HG03521 (cell line): ENCODE measurements around the gene HBG2.
A peak's percentile ranks its signal among the peaks of the same experiment; 100 is the strongest.
"Not testable (repeated sequence)": the region's sequence is repeated elsewhere in the genome, so short reads cannot be mapped to it uniquely, and the experiment has no call there.

ENCODE experiments used
- ATAC-seq: cut with Tn5 transposase; IDR thresholded peaks from one replicate; pipeline ENCODE4 v1.9.1; 2021; ENCODE audit warnings: mild to moderate bottlenecking, moderate library complexity; ENCODE audit not compliant: unreplicated experiment

Gene HBG2

DNA sequence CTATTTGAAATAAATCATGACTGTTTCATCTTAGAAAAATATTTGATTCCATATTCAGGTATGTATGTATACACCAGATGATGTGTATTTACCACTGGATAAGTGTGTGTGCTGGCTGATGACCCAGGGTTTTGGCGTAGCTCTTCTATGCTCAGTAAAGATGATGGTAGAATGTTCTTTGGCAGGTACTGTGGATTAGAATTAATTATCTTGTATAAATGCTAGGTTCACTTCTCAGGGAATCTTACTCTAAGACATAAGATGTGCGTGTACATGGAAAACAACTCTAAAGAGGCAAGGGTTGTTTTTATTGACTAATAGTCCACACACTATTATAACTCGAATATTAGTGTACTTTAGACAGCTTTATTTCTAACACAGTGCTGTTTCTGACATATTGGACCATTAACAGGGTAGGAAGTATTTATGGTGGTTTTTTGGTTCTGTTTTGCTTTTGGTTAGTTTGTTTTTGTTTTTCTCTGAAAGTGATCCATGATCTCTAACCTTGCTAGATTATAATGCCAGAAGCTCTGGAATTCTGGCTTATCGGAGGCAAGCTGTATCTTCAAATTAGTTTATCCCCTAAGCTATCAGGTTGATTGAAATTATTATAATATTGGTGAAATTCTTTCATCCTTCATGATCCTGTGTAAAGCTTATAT lies 3.9 kb downstream of the HBG2 start:
- no peak for ATAC-seq

DNA sequence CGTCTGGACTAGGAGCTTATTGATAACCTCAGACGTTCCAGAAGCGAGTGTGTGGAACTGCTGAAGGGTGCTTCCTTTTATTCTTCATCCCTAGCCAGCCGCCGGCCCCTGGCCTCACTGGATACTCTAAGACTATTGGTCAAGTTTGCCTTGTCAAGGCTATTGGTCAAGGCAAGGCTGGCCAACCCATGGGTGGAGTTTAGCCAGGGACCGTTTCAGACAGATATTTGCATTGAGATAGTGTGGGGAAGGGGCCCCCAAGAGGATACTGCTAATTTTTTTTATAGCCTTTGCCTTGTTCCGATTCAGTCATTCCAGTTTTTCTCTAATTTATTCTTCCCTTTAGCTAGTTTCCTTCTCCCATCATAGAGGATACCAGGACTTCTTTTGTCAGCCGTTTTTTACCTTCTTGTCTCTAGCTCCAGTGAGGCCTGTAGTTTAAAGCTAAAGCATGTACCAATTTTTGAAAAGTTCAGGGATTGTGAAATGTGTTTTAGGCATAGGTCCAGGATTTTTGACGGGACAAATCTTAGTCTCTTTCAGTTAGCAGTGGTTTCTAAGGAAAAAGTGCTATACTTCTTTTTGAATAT lies 4.7 kb downstream of the HBG2 start, which contains the start of gene HBG1:
HBG1 (minus strand) TSS at position 51 of the 590 bp plus-strand sequence. CDS start 53 bp downstream, outside the sequence.
- not testable (repeated sequence) for ATAC-seq

DNA sequence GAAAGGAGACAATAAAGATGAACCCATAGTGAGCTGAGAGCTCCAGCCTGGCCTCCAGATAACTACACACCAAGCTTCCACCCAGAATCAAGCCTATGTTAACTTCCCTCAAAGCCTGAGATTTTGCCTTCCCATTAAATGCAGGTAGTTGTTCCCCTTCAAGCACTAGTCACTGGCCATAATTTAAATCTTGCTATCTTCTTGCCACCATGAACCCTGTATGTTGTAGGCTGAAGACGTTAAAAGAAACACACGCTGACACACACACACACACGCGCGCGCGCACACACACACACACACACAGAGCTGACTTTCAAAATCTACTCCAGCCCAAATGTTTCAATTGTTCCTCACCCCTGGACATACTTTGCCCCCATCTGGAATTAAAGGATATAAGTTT lies 6.1 kb downstream of the HBG2 start:
- ATAC-seq, result not testable (repeated sequence)

DNA sequence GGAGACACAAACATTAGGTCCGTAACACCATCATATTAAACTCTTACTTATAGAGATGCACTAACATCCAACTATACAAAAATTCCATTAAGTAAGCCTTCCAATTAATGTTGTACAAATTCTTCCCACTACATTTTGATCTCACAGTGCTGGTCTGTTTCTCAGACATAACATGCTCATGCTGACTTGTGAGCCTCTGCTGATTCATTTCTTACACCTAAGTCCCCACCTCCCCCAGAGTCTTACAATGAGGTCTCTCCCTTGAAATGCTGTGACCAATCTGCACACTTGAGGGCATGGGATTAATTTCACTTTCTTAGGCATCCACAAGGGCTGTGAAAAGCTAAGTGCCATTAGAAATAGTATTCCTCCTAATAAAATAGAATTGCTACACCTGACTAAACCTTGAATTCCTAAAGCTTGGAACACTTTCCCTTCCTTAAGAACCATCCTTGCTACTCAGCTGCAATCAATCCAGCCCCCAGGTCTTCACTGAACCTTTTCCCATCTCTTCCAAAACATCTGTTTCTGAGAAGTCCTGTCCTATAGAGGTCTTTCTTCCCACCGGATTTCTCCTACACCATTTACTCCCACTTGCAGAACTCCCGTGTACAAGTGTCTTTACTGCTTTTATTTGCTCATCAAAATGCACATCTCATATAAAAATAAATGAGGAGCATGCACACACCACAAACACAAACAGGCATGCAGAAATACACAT lies 6.9 kb downstream of the HBG2 start:
- no peak for ATAC-seq

DNA sequence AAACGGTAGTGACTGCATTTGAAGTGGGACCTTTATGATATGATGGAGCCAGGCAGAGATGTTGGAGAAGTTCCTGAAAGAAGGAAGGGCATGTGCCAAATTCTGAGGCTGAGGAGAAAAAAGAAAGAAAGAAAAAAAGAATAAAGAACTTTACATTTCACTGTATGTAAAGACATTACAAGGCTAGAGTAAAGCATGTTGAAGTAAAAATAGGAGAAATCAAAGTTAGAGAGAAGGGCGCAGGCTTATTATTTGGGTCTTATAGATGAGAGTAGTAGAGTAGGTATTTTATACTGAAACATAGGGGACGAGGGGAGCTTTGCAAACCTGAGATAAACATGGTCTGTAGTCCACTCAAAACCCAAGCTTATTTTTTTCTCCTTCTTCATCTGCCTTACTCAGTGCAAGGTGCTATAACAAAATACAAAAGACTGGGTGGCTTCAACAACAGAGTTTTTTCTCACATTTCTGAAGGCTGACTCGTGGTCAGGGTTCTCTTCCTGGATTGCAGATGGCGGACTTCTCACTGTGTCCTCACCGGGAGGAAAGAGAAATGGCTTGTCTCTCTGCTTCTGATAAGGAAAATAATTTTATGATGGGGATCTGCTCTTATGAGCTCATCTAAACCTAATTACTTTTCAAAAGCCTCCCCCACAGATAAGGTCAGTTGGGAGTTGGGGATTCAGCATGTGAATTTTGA lies 7.7 kb downstream of the HBG2 start:
- no peak for ATAC-seq

DNA sequence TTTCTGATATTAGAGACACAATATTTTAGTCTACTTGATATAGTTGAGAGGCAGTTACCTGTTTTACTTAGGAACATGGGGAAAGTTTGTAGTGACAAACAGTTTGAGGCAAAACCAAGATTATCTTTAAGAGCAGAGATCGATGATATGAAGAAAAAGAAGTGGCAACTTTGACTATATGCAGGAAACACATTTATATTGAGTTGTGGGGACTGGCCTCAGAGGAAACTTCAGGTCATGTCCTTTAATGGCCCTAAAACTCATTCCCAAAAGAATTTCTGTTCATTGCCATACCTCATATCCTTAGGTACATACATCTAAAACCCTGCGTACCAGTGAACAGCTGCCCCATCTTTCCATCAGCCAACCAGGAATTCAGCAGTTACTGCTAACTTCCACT lies 9.4 kb downstream of the HBG2 start:
- no peak for ATAC-seq

DNA sequence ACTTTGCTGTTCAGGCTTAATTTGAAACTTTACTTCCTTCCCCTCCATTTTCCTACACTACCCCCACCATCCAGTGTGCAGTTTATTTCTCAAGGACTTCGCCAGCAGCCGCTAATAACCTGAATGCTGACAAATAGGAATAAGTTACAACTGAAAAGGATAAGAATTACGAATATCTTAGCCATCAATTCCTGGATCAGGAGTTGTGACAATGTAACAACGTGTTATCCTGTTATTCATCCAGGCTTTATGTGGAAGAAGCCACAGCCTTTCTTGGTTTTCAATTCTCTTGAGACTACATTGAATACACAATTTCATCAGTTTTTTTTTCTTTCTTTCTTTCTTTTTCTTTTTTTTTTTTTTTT lies 10.8 kb downstream of the HBG2 start:
- ATAC-seq, result no peak

DNA sequence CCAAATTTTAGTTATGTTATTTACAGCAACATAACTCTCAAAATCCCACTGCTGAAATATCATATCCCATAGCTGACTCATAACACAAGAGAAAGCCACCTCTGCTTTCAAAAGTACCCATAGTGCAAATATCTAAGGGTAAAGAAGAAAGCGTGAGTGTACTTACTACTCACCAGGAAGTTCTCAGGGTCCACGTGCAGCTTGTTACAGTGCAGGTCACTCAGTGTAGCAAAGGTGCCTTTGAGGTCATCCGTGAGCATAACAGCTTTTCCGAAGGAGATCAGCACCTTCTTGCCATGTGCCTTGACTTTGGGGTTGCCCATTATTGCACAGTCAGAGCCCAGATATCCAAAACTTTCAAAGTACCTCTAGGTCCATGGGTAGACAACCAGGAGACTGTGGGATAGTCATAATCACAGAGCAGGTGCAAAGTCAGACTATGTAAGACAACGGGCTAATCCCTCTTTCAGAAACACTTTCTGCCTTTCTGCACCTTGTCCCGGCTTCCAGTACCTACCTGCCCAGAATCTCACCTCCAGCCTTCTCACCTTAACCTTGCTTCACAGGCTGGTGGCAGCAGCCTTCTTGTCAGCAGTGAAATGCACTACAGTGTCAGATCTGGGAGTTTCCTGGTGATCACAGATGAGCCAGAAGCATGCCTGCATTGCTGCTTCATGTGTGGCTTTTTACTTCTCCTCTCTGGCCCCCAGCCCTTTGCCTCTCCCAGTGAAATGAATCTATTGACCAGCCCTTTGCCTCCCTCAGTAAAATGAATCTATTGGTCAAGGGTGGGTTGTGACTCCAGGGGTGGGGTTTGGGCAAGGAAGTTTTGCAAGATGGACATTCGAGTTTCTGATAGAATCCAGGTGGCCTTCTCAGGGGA lies 11.4 kb downstream of the HBG2 start:
- peak; percentile 64 for ATAC-seq

DNA sequence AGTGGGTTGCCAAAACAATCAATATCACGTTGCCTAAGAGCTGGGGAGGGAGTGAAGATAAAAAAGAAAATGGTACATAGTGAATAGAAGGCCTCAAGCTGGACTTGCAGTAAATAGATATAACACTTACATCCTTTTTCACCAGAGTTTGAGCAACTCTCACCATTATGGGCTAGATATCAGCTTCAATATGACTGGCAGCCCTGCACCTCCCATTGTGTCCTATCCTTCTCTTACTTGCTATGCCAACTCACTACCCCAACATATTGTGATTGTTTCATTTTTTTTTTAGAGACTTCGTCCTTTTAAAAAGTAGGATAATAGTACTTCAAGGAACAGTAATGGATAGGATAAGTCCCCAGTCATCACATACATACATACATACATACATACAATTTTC lies 12.4 kb downstream of the HBG2 start:
- ATAC-seq, result no peak

DNA sequence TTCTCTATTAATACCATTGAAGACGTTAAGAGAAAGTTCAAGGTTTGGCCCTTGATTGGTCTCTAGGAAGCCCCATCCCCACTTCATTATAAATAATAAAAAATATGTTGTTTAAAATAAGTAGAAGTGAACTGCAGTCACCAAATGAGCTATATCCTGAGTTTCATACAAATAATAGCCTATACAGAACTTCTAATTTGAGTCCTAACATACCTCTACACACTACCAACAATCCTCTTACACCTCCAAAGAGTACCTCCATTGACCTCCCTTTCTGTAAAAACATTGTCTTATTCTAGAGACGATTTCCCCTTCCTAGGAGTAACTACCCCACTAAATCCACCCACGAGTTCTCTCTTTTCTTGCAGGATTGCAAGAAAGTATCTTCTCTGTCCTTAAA lies 13.1 kb downstream of the HBG2 start:
- no peak for ATAC-seq

DNA sequence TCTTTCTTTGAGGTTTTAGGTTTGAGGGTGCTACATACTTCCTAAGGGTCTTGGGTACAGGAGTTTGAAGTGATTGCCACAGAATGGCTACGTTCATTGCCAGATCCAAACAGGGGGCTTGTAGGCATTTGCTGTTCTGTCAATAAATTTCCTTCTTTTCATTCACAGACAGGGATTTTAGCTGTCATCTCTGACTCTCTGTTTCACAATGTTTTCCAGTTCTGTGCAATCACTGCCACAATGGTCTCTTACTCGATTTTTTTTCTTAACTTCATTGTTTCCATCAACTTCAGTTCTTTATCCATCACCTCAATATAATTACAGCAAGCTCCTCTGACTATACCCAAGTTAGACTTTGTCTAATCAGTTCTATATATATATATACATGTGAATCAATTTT lies 14.1 kb downstream of the HBG2 start:
- no peak for ATAC-seq

DNA sequence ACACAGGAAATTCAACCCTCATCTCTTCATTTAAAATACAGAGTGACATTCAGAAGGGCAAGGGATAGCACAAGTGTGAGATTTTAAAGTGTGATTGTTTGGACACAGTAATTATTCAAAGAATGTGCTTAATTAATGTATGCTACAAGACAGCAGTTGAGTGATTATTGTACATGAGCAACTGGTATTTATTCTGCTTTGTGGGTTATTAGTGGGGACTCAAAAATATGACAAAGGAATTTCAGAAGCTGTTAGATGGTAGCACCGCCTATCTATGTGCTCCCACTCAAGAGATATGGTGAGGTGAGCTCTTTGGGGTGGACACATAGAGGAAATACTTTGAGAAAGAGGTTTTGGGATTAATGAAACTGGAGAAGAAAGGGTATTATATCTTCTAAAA lies 14.5 kb downstream of the HBG2 start:
- ATAC-seq, result no peak

DNA sequence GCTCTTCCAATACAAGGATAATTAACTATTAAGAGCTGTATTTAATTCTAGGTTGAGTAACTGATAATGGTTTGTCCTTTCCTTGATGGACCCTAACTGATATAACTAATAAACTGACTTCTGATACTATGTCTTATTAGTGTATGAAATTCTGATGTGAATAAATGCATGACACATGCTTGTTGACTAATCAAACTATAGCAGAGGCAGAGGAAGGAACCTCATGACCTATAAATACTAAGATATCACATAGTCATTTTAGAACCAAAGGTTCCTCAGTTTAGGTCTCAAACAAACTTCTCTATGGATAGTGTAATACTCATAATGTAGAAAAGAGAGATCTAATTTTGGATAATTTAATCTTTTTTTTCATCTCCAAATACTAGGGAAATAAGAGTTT lies 15.5 kb downstream of the HBG2 start:
- no peak for ATAC-seq

DNA sequence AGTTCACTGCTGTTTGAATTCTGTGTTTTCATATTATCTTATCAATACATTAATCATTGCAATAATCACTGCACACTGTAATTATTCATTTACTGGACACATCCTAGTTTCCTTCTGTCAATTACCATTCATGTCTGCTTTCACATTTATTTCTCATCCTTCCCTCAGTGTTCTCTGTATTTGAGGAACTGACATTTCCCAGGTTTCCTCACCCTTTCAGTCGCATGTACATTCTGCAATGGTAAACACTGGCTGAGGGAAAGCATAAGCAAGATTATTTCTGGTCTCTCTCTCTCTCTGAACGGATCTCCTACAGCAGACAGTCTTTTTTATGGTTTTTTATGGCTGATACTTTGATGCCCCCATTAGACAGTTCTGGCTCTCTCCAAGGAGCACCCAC lies 16.1 kb downstream of the HBG2 start:
- no peak for ATAC-seq

DNA sequence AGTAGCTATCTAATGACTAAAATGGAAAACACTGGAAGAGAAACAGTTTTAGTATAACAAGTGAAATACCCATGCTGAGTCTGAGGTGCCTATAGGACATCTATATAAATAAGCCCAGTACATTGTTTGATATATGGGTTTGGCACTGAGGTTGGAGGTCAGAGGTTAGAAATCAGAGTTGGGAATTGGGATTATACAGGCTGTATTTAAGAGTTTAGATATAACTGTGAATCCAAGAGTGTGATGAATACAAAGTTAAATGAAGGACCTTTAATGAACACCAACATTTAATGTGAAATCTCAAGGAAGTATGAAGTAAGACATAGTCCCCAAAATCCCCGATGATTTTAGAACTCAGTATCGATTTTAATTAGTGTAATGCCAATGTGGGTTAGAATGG lies 17.2 kb downstream of the HBG2 start:
- ATAC-seq, result no peak

DNA sequence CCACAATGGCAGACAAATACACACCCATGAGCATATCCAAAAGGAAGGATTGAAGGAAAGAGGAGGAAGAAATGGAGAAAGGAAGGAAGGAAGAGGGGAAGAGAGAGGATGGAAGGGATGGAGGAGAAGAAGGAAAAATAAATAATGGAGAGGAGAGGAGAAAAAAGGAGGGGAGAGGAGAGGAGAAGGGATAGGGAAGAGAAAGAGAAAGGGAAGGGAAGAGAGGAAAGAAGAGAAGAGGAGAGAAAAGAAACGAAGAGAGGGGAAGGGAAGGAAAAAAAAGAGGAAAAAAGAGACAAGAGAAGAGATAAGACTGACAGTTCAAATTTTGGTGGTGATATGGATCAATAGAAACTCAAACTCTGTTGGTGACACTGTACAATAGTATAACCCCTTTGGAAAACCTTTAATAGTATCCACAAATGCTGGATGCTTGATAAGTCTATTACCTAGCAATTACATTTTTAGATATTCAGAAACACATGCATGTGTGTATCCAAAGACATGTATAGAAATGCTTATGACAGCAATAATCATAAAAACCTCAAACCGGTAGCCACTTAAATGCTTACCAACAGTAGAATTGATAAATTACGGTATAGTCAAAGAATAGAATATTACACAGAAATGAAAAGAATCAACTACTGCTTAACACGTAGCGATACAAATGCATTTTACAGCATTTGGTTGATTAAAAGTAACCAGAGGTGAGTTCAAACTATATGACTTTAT lies 19.1 kb downstream of the HBG2 start:
- no peak for ATAC-seq

DNA sequence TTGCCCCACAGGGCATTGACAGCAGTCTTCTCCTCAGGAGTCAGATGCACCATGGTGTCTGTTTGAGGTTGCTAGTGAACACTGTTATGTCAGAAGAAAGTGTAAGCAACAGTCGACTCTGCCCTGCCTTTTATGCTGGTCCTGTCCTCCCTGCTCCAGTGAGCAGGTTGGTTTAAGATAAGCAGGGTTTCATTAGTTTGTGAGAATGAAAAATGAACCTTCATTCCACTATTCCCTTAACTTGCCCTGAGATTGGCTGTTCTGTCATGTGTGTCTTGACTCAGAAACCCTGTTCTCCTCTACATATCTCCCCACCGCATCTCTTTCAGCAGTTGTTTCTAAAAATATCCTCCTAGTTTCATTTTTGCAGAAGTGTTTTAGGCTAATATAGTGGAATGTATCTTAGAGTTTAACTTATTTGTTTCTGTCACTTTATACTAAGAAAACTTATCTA lies 20.2 kb downstream of the HBG2 start, which contains the start of gene HBD:
HBD (minus strand) TSS at position 103 of the 454 bp plus-strand sequence; CDS start at position 53, 50 bp downstream.
- peak; percentile 74 for ATAC-seq

DNA sequence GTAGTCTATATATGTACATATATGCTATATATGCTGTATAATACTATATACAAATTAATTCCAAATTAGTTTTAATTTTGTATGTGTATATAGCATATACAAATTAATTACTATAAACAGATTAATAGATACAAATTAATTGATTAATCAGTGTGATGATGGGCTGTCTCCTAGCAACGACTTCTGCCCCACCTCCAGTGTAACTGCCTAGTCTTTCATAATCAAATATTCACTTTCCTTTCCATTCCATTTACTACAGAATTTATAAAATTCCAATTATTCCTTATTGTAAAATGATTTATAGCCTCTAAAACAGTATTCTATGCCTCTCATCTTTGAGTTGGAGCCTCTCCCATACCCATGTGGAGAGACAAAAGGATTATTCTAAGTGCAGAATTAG lies 21.3 kb downstream of the HBG2 start:
- ATAC-seq, result no peak

DNA sequence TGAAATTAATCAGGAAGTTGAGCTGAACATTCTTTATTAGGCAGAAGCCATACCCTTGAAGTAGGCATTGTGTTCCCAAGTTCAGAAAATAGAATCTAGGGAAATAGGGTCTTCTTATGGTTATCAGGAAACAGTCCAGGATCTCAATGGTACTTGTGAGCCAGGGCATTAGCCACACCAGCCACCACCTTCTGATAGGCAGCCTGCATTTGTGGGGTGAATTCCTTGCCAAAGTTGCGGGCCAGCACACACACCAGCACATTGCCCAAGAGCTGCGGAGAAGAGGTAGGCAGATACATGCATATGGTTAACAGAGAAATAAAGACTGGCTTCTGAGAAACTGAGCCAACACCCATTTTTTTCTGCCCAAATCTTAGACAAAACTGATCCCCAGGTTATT lies 21.8 kb downstream of the HBG2 start:
- no peak for ATAC-seq

DNA sequence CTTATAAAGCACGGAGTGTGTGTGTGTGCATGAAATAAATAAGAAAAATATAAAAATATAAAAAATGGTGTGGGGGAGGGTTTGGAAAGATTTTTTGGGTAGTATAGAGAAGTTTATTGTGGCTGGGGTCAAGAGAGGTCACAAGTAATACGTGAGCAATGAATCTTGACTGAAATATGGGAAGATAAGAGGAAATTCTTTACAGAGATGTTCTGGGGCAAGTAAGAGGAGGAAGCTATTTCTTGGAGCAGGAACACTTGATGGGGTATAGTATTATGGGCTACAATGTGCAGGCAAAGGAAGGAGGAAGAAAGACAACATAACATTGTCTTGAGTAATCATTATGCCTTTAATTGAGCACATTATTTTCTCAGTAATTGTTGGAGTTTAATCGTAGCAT lies 22.4 kb downstream of the HBG2 start:
- no peak for ATAC-seq
